HL-60 (cell line): ENCODE measurements around the gene RDH16.
A peak's percentile ranks its signal among the peaks of the same experiment; 100 is the strongest.
"Not testable (repeated sequence)": the region's sequence is repeated elsewhere in the genome, so short reads cannot be mapped to it uniquely, and the experiment has no call there.

Experiments
- DNase-seq, 2 experiments: peaks; one replicate each; pipeline ENCODE4 v3.0.0-alpha.2; 2010 to 2020; ENCODE audit warnings: low read depth in 1 of 2, low spot score in 1 of 2
- H3K27ac ChIP-seq: fragments of 250-450 bp; sonication (Bioruptor Pico); replicated peaks from 2 replicates; pipeline ENCODE4 v1.5.1; 2020; ENCODE audit warnings: mild to moderate bottlenecking, moderate library complexity
- H3K27me3 ChIP-seq: fragments of 250-450 bp; sonication (Bioruptor Pico); 2 replicates; pipeline ENCODE4 v1.5.1; 2021; ENCODE audit warnings: mild to moderate bottlenecking, moderate library complexity; ENCODE audit not compliant: insufficient read depth, poor library complexity, severe bottlenecking
- H3K4me3 ChIP-seq: replicated peaks from 2 replicates; pipeline ENCODE4 v1.5.1; 2011; ENCODE audit warnings: mild to moderate bottlenecking, control low read depth, low read length; ENCODE audit not compliant: insufficient read depth
- GABPA ChIP-seq: IDR thresholded peaks from 2 replicates; pipeline ENCODE4 v1.6.1; 2012; ENCODE audit warnings: low read depth
- POLR2AphosphoS5 ChIP-seq: IDR thresholded peaks from 2 replicates; pipeline ENCODE4 v1.6.1; 2012; ENCODE audit warnings: low read depth
- SPI1 ChIP-seq: IDR thresholded peaks from 2 replicates; pipeline ENCODE4 v1.6.1; 2012; ENCODE audit warnings: low read depth, mild to moderate bottlenecking, borderline replicate concordance
- TF ChIP-seq, protein P1 (sequence below): IDR thresholded peaks from one replicate; pipeline ENCODE4 v1.5.1; 2011; ENCODE audit warnings: low read length, control low read depth, inconsistent platforms; ENCODE audit not compliant: insufficient read depth
- TF ChIP-seq, protein P2 (sequence below): IDR thresholded peaks from 2 replicates; pipeline ENCODE4 v1.6.1; 2012; ENCODE audit warnings: low read depth; ENCODE audit not compliant: insufficient replicate concordance

Gene RDH16

DNA sequence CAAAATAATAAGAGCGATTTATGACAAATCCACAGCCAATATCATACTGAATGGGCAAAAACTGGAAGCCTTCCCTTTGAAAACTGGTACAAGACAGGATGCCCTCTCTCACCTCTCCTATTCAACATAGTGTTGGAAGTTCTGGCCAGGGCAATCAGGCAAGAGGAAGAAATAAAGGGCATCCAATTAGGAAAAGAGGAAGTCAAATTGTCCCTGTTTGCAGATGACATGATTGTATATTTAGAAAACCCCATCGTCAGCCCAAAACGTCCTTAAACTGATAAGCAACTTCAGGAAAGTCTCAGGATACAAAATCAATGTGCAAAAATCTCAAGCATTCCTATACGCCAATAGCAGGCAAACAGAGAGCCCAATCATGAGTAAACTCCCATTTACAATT lies 4.8 kb upstream of the RDH16 start:
- peak; percentile 64; the same call in 1 of the 2 replicates for TF ChIP-seq SPI1
- H3K27me3 ChIP-seq, H3K27ac ChIP-seq, DNase-seq, H3K4me3 ChIP-seq: not testable (repeated sequence)

DNA sequence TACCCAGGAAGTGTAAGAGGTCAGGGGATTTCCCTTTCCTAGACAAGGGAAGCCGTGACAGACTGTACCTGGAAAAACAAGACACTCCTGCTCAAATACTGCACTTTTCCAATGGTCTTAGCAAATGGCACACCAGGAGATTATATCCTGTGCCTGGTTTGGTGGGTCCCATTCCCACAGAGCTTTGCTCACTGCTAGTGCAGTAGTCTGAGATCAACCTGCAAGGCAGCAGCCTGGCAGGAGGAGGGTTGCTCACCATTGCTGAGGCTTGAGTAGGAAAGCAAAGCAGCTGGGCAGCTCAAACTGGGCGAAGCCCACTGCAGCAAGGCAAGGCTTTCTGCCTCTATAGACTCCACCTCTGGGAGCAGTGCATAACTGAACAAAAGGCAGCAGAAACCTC lies 1.0 kb upstream of the RDH16 start:
- TF ChIP-seq POLR2AphosphoS5 (no peak), SPI1 (no peak), GABPA (no peak)
- TF ChIP-seq, protein P1, sequence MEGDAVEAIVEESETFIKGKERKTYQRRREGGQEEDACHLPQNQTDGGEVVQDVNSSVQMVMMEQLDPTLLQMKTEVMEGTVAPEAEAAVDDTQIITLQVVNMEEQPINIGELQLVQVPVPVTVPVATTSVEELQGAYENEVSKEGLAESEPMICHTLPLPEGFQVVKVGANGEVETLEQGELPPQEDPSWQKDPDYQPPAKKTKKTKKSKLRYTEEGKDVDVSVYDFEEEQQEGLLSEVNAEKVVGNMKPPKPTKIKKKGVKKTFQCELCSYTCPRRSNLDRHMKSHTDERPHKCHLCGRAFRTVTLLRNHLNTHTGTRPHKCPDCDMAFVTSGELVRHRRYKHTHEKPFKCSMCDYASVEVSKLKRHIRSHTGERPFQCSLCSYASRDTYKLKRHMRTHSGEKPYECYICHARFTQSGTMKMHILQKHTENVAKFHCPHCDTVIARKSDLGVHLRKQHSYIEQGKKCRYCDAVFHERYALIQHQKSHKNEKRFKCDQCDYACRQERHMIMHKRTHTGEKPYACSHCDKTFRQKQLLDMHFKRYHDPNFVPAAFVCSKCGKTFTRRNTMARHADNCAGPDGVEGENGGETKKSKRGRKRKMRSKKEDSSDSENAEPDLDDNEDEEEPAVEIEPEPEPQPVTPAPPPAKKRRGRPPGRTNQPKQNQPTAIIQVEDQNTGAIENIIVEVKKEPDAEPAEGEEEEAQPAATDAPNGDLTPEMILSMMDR, result no peak
- TF ChIP-seq, protein P2, sequence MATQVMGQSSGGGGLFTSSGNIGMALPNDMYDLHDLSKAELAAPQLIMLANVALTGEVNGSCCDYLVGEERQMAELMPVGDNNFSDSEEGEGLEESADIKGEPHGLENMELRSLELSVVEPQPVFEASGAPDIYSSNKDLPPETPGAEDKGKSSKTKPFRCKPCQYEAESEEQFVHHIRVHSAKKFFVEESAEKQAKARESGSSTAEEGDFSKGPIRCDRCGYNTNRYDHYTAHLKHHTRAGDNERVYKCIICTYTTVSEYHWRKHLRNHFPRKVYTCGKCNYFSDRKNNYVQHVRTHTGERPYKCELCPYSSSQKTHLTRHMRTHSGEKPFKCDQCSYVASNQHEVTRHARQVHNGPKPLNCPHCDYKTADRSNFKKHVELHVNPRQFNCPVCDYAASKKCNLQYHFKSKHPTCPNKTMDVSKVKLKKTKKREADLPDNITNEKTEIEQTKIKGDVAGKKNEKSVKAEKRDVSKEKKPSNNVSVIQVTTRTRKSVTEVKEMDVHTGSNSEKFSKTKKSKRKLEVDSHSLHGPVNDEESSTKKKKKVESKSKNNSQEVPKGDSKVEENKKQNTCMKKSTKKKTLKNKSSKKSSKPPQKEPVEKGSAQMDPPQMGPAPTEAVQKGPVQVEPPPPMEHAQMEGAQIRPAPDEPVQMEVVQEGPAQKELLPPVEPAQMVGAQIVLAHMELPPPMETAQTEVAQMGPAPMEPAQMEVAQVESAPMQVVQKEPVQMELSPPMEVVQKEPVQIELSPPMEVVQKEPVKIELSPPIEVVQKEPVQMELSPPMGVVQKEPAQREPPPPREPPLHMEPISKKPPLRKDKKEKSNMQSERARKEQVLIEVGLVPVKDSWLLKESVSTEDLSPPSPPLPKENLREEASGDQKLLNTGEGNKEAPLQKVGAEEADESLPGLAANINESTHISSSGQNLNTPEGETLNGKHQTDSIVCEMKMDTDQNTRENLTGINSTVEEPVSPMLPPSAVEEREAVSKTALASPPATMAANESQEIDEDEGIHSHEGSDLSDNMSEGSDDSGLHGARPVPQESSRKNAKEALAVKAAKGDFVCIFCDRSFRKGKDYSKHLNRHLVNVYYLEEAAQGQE, result no peak
- Histone ChIP-seq H3K27ac (no peak overlapping the region), H3K4me3 (no peak overlapping the region), H3K27me3 (no peaks in the 10 kb centered on the region)
- no peak for DNase-seq

DNA sequence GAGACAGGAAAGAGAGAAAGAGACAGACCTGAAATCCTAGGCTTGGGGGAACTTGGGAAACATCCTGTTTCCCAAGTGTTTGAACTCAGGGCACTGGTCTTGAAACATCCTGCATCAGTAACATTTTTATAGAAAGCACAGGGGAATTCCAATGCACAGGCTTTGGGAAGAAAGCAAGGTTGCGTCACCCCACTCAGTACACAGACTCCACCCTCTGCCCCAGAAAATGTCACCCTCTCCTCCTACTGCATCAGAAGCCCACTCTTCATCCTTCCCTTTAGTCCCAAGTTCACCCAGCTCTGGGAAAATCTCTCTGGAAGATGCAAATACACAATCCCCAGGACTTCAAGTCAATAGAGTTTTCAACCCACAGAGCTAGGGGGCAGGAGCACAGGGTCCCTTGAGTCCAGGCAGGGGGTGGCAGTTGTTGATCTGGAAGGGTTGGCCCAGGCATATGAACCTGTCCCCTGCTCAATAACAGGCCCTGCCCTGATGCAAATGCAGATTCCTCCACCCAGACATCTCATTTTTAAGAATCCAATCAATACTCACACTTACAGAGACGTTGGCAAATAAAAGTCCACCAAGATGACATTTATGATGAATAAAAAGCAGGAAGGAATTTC lies 1.7 kb downstream of the RDH16 start:
- DNase-seq, result no peak
- H3K27me3 ChIP-seq, result no peaks in the 10 kb centered on the region
- no peak overlapping the region for H3K4me3 ChIP-seq
- TF ChIP-seq POLR2AphosphoS5 (no peak), GABPA (no peak), SPI1 (no peak)
- TF ChIP-seq, protein P2, result no peak
- TF ChIP-seq, protein P1, result no peak
- H3K27ac ChIP-seq, result no peak overlapping the region

DNA sequence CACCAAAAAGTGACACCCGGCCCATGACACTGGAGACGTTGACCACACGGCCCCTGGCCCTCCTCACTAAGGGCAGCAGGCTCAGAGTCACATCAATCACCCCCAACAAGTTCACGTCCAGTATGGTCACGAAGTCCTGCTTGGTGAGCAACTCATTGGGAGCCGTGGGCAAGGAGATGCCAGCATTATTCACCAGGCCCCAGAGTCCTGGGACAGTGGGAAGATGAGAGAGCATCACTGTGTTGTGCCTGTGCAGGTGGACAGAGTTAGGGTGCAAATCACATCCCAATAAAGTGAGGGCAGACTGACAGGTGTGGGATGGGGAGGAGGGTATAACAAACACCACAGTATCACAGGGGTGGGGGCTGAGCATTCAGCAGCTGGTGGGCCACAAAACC lies 2.5 kb downstream of the RDH16 start:
- TF ChIP-seq GABPA, result no peak
- TF ChIP-seq, protein P2, result no peak
- TF ChIP-seq POLR2AphosphoS5, result no peak
- TF ChIP-seq, protein P1, result no peak
- no peak for TF ChIP-seq SPI1
- DNase-seq, result no peak

More for the DNA sequence above, 2.5 kb downstream of the RDH16 start:
- Histone ChIP-seq H3K4me3 (no peak overlapping the region), H3K27me3 (no peaks in the 10 kb centered on the region), H3K27ac (no peak overlapping the region)
